ENCODE results near the gene ADD2.
"Not testable (repeated sequence)": the region's sequence is repeated elsewhere in the genome, so short reads cannot be mapped to it uniquely, and the experiment has no call there.

Gene ADD2

GRCh38 chr2:70748002-70748784, 19.8 kb downstream of the ADD2 start:
- DNase-seq: no peak

GRCh38 chr2:70747284-70747683, 20.7 kb downstream of the ADD2 start:
- DNase-seq: no peak

DNA sequence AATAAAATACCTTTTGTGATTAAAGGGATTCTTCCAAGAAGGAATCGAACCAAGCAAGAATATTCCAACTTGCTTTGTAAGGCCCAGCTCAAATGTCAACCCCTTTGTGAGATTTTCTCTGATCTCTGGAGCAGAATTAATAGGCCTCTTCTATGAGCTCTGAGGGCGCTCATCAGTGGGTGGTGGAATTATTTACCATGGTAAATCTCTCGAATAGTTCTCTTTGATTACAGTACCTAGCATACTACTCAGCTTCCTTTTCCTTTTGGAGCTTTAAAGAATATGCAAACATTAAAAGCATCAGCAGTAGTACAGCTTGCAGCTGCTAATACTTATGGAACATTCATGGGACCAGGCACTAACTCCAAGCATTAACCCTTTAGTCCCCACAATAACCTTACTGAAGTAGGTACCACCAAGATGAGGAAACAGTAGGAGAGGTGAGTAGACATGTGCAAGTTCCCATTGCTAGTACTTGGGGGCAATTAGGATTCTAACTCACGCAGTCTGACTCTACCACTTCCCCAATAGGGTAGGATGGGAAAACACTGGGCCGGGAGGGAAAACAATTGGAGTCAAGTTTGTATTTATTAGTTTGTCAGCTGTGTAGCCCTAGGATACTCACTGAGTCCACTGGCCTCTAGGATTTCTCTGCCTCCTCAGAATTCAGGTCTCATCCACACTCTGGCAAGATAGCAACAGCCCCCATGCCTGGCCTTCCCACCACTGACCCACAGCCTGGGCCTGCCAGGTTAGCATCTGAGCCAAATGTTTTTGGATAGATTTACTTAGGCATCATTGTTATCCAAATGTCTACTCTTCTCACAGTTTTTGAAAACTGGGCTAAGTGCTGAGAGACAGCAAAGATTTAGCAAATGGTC, 21.7 kb downstream of the ADD2 start:
- DNase-seq: no peak

DNA sequence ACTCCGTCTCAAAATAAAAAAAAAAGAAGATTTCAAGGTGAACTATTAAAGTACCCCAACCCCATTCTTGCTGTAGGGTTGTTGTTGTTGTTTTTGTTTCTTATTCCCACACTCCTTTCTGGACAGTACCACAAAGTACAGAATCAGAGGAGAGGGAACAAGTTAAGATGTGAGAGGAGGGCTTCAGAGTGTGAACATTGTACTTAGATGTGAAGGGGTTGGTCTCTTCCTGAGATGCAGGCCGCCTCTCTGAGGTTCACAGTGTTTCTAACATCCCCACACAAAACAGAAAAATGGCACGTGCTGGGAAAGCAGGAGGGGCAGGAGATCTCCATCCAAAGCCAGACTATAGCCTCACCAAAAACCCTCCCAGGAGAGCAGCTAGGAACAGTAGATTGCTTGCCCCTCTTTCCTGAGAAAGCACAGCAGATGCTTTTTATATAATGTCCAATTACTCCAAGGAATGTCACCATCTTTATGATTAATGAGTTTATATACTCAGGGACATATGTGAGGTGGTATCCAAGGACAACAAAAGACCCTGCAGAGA, 22.6 kb downstream of the ADD2 start:
- no peak for DNase-seq

- no peak for DNase-seq
Observed at GRCh38 chr2:70744397-70744796, 23.6 kb downstream of the ADD2 start.

- DNase-seq: no peak
Observed at GRCh38 chr2:70743677-70744076, 24.3 kb downstream of the ADD2 start.

GRCh38 chr2:70743068-70743467, 24.9 kb downstream of the ADD2 start:
- DNase-seq: no peak

DNA sequence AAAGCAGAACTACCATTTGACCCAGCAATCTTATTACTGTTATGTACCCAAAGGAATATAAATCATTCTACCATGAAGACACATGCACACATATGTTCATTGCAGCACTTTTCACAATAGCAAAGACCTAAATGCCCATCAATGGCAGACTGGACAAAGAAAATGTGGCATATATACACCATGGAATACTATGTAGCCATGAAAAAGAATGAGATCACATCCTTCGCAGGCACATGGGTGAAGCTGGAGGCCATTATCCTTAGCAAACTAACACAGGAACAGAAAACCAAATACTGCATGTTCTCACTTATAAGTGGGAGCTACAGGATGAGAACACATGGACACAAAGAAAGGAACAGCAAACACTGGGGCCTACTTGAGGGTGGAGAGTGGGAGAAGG, 28.5 kb downstream of the ADD2 start:
- DNase-seq: not testable (repeated sequence)

GRCh38 chr2:70738159-70738558, 29.8 kb downstream of the ADD2 start:
- DNase-seq: no peak

DNA sequence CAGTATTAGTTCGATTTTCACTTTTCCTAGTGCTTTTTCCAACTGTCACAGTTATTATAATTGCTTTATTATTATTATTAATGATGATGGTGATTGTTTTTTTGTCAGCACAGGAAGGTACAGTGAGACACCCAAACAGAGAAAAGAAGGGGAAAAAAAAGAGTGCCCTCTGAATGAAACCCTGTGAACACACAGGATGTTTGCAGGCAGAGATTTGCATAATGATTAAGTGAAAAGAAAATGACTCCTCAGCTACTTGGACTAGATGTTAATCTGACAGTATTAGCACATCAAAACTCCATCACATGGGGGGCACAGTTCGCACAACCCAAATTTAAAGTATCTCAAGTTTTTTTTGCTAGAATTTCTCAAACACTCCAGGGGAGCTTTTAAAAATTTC, 32.9 kb downstream of the ADD2 start:
- no peak for DNase-seq

GRCh38 chr2:70733646-70734180, 34.3 kb downstream of the ADD2 start:
- DNase-seq: no peak

- DNase-seq: no peak
Observed at GRCh38 chr2:70732766-70733645, 35.0 kb downstream of the ADD2 start.

GRCh38 chr2:70730730-70731129, 37.3 kb downstream of the ADD2 start:
- no peak for DNase-seq

GRCh38 chr2:70729647-70730046, 38.4 kb downstream of the ADD2 start:
- no peak for DNase-seq

DNA sequence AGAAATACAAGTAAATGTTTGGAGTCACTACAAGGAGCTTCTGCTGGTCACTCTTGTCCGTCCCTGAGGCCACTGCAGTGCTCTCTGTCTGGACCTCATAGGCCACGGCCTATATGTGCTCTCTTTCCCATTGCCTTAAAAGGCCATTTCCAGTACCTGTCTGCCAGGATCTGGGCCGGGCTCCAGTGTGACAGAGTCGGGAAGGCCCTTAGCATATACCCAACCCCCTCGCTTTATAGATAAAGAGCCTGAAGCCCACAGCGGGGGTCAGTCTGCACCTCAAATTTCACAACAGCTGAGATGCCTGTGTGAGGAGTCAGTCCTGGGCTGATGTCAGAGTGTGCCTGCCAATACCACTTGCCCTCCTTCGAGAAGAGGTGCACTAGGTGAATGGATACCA, 39.9 kb downstream of the ADD2 start:
- DNase-seq: no peak

DNA sequence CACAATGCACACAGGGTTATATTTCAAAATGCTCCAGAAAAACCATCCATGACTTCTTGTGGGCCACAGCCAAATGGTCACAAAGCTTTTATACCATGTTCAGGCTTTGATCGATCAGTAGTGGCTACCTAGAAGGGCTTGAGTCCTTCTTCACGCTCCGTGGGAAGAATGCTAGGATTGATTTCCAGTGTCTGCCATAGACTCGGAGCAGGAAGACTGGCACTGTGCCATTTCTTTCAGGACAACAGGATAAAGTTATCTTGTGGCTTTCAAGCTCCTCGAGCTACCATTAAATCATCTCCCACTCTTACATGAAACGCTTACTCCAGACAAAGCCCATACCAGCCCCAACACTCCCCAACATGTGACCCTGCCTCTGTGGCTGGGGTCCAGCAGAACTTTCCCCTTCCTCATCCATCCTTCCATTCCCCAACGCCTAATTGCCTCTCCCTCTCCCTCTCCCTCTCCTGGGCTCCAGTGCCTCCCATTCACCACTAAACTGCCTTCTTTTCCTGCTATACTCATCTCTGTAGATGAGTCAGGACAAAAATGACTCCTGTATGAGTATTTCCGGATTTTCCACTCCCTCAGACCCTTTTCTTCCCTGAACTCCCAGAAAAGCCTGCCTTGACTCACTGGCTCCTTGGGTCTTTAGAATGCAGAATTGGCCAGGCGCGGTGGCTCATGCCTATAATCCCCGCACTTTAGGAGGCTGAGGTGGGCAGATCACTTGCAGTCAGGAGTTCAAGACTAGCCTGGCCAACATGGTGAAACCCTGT, 40.9 kb downstream of the ADD2 start:
- DNase-seq: no peak

DNA sequence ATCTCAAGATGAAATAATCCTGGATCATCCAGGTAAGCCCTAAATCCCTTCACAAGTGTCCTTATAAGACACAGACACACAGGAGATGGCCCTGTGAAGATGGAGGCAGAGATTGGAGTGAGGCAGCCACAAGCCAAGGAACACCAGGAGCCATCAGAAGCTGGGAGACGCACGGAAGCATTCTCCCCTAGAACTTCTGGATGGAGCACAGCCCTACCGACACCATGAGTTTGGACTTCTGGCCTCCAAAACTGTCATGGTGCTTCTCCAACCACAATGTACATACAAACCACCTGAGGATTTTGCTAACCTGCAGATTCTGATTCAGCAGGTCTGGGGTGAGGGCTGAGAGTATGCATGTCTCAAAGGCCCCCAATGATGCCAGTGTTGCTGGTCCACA, 42.5 kb downstream of the ADD2 start:
- no peak for DNase-seq

DNA sequence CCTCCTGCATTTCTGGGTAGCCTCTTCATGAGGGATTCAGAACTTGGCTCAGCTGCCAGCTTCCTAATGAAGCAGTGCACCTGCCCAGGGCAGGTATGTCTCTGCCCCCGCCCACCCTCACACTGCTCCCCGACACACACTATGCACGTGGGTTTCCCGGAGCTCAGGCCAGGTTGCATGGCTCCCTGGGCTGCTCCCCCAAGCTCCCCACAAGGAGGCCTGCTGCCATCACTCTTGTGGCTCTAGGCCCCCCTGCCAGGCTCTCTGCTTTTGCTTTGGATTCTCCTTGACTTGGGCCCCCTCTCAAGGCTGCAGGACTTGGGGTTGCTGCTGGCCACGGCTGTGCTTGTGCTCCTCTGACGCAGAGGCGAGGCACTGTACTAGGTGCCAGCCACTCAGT, 43.6 kb downstream of the ADD2 start:
- no peak for DNase-seq

DNA sequence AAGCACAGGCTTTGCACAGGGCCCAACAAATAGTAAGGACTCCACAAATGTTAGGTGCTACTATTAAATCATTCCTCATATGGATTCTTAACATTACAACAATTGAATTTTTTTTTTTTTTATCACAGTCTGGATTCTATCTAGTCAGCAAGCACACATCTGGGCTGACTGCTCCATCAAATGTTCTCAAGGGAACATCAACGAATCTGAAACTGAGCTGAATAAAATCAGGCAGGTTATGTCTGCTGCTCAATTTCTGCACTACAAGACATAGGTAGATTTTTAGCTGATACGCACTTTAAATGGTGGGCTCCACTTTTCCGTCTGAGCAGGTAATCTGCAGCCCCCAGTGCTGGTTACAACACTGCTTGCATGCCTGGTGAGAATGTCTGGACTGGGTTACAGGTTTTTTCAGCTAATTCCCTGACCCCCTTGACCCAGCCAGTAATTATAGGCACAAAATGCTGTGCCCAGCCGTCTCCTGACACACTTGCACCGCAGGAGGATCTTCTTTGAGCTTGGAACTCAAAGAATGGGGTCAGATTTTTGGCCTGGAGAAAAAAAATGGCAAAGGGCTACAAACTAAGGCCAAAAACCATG, 44.6 kb downstream of the ADD2 start:
- DNase-seq: no peak

GRCh38 chr2:70720124-70720523, 47.9 kb downstream of the ADD2 start:
- no peak for DNase-seq

DNA sequence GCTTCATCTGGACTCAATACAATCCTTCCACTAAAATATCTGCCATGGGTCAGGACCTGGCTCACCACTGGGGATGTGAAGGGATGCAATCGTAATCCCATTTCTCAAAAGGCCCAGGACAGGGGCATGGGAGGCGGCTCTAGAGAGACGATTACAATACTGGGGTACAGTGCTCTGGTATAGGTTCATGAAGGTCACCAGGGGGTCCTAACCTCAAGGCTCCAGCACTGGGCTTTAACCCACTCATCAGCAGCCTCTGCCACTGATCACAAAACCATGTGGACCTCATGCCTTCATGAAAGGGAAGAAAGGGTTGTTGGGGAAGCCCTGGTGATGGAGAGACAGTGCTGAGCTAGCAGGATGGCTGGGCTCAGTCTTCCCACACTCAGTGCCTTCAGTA, 48.8 kb downstream of the ADD2 start:
- DNase-seq: no peak

Measured in AML-193 (cell line).